Measurements from ENCODE around the gene SLC25A26. TPM values are rescaled to one million over a fixed set of nuclear protein-coding genes. Genes with fewer than 3 reads are reported as not detected.

SLC25A26 gene, protein sequence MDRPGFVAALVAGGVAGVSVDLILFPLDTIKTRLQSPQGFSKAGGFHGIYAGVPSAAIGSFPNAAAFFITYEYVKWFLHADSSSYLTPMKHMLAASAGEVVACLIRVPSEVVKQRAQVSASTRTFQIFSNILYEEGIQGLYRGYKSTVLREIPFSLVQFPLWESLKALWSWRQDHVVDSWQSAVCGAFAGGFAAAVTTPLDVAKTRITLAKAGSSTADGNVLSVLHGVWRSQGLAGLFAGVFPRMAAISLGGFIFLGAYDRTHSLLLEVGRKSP
- total RNA-seq: 14.1 and 16.1 TPM in 2 replicates

DNA sequence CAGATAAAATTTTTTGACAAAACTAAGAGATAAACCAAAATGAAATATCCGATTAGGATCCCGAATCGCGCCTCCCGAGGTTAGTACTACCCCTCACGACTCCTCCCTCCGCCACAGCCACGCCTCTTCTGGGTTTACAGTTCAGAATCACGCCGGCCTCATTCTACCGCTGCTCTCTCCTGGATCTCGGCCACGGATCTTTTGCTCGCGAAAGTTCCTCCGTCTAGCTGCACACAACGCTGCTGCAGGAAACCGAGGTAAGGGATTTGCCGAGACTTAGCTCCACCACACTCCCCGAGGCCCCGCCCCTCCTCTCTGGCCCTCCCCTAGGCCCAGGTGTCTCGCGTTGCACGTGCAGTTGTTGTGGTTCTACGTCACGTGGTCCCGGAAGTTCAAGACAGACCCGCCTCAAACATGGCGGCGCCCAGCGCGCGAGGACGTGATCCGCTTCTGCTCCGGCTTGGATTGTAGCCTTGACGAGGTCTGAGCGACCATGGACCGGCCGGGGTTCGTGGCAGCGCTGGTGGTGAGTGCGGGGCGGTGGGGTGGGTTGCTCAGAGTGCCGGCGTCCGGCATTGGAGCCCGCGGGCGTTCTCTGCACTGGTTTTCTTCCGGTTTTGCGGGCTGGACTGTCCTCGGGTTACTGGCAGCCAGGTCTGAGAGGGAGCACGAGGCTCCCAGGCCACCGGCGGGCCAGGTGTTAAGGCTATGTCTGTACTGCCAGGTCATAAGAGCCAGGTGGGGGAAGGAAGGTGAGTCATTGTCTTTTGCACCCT lies at the start of gene SLC25A26:
SLC25A26 (plus strand) TSS at position 400 of the 776 bp plus-strand sequence; CDS start at position 494, 94 bp downstream.

Other genes with a start within 250 kb of the SLC25A26 start
- gene MAGI1, start 182.1 kb upstream of the SLC25A26 start, total RNA-seq: 10.6 and 11.0 TPM in 2 replicates

Data from aortic smooth muscle cell (primary cell).